Activated CD8-positive, alpha-beta memory T cell treated with anti-CD3 and anti-CD28 coated beads, Interleukin-2, amount 10 ng/mL, durations not matched to agents 7 days and 5 days (primary cell): ENCODE measurements around the gene NTM. TPM values are rescaled to one million over a fixed set of nuclear protein-coding genes. Genes with fewer than 3 reads are reported as not detected.
A peak's percentile ranks its signal among the peaks of the same experiment; 100 is the strongest.

Experiments used
- ATAC-seq: fragments of 150-1000 bp; cut with Tn5 transposase; one replicate; pipeline ENCODE4 v1.10.0; 2021; ENCODE audit warnings: moderate library complexity
- CTCF ChIA-PET: fragments of 350-600 bp; sonication (Branson Sonifier 250); formaldehyde crosslinking; loops from one replicate; lab custom pipeline; 2021; ENCODE audit warnings: antibody characterized with exemption; lab: Charles Lee
- DNase-seq: peaks from one replicate; pipeline ENCODE4 v3.0.0-alpha.2; 2020
- H3K27ac Mint-ChIP-seq: one replicate; pipeline ENCODE4 v1.8.0; 2021; ENCODE audit warnings: mild to moderate bottlenecking, mixed read lengths
- H3K27me3 Mint-ChIP-seq: one replicate; pipeline ENCODE4 v1.8.0; 2021; ENCODE audit warnings: mixed read lengths
- H3K36me3 Mint-ChIP-seq: one replicate; pipeline ENCODE4 v1.8.0; 2021; ENCODE audit warnings: mild to moderate bottlenecking, mixed read lengths
- H3K4me1 Mint-ChIP-seq: one replicate; pipeline ENCODE4 v1.8.0; 2021; ENCODE audit warnings: mixed read lengths
- H3K4me3 Mint-ChIP-seq: one replicate; pipeline ENCODE4 v1.8.0; 2021; ENCODE audit warnings: mild to moderate bottlenecking, moderate library complexity, mixed read lengths
- H3K9me3 Mint-ChIP-seq: one replicate; pipeline ENCODE4 v1.8.0; 2022; ENCODE audit warnings: low read depth, mixed read lengths
- total RNA-seq, 2 experiments: library from RNA; stranded (reverse); gene quantifications; one replicate each; pipeline ENCODE4 v1.2.3, GENCODE V29; 2021

NTM gene
- total RNA-seq, 2 experiments from 2014 or later = not detected

DNA sequence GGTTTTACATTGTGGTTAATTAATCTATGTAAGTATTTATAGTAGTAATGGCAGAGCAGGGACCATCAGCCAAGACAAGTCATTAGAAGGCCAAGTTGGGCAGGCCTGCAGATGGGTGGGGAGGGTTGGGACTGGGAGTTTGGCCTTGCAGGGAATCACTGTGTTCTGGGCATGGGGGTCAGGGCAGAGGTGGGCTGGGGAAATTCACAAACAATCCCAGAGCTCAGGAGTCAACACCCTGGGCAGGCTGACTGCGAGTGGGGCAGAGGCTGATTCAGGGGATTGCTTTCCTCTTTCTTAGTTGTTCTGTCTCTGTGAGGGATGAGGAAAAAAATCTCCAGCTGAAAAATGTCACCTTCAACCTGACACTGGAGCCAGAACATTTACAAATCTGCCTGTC lies 322.5 kb downstream of the NTM start:
- no peak for ATAC-seq
- Mint-ChIP-seq H3K4me1 (peaks cover 2% of the 10 kb centered on the region), H3K27me3 (peaks cover 10% of the 10 kb centered on the region), H3K9me3 (no peaks in the 10 kb centered on the region), H3K36me3 (no peaks in the 10 kb centered on the region), H3K4me3 (no peak overlapping the region), H3K27ac (no peak overlapping the region)
- CTCF ChIA-PET = no interaction called here
- DNase-seq = no peak

DNA sequence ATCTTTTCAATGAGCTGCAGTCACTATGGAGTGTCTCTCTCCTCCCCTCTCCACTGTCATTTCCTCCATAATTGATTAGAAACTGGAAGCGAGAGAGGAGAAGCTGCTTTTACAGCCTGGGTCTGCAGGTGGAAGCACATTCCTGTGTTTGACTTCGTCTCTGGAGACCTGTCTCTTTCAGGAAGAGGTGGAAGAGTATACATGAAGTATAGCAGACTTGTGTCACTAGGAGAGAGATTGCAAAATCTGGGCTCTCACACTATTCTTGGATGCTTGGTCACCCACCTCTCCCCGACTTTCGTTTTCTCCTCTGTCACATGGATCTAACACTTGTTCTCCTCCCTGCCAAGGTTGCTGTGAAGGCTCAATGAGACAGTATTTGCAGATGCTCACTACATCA lies 323.3 kb downstream of the NTM start:
- Mint-ChIP-seq H3K36me3 (no peaks in the 10 kb centered on the region), H3K4me1 (peaks cover 2% of the 10 kb centered on the region), H3K4me3 (no peak overlapping the region), H3K9me3 (no peaks in the 10 kb centered on the region), H3K27ac (no peak overlapping the region), H3K27me3 (peaks cover 10% of the 10 kb centered on the region)
- CTCF ChIA-PET = interaction anchor here (1.4 to 1.6 kb wide), 2 partner anchors 8 to 19 kb away, joined by 5 to 7 read pairs; no protein-coding TSS in a partner anchor
- ATAC-seq = no peak
- DNase-seq = no peak

- Mint-ChIP-seq H3K27ac (no peak overlapping the region), H3K36me3 (no peaks in the 10 kb centered on the region), H3K4me1 (peaks cover 2% of the 10 kb centered on the region), H3K4me3 (no peak overlapping the region), H3K9me3 (no peaks in the 10 kb centered on the region), H3K27me3 (peaks cover 10% of the 10 kb centered on the region)
- ATAC-seq (peak; percentile 72), DNase-seq (peak; percentile 70)
- CTCF ChIA-PET = interaction anchor here (0.8 to 1.6 kb wide), 11 partner anchors 9 to 1246 kb away, joined by 3 to 7 read pairs (median 3); no protein-coding TSS in a partner anchor
These were observed 324.4 kb downstream of the NTM start for GRCh38 chr11:131694526-131695424.

DNA sequence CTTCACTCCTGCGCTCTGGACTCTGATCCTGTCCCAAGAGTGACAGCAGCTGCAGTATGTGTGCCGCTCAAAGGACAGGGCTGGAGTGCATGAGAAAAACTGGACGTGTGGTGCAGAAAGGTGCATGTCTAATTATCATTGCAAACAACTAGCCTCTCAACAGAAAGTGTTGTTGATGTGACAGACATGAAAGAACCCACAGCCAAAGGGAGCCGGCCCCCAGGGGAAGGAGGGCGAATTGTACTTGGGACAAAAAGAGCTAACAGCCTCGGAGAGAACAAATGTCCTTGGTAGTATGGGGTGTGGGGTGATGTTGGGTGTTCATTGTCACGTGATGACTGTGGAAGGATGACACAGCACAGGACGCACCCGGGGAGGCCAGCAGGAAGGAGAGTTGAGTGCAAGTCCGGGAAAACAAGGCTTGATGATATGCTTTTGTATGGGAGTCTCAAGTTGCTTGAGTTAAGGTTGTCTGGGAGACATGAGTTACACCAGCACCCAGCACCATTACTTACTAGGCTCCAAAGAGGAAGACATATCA lies 325.5 kb downstream of the NTM start:
- no peak overlapping the region for H3K4me3 Mint-ChIP-seq
- H3K4me1 Mint-ChIP-seq = peaks cover 2% of the 10 kb centered on the region
- CTCF ChIA-PET = interaction anchor here (1.3 kb wide), 1 partner anchor 9 kb away, joined by 4 read pairs; no protein-coding TSS in a partner anchor
- no peak for ATAC-seq
- no peaks in the 10 kb centered on the region for H3K9me3 Mint-ChIP-seq
- H3K27ac Mint-ChIP-seq = no peak overlapping the region
- DNase-seq = no peak
- H3K27me3 Mint-ChIP-seq = peaks cover 10% of the 10 kb centered on the region
- H3K36me3 Mint-ChIP-seq = no peaks in the 10 kb centered on the region

DNA sequence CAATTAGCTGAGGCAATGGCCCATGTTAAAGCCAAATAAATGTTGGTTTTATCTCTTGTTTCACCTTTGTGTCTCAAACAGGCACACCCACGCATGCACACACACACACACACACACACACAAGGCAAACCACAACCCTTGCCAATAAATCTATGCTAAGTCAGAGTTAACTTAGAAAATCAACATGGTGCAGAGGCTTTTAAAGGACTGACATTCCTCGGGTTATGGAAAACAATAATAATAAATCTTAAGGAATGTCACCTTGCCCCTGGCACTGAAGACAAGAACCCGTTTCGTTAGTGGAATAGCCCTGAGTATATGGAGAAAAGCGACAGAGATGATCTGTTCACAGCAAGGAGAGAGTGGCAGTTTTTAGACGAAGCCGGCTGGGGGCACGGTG lies 326.3 kb downstream of the NTM start:
- ATAC-seq (no peak), DNase-seq (no peak)
- CTCF ChIA-PET = interaction anchor here (1.3 kb wide), 1 partner anchor 9 kb away, joined by 4 read pairs; no protein-coding TSS in a partner anchor
- Mint-ChIP-seq H3K4me3 (no peak overlapping the region), H3K4me1 (peaks cover 2% of the 10 kb centered on the region), H3K27me3 (peaks cover 10% of the 10 kb centered on the region), H3K36me3 (no peaks in the 10 kb centered on the region), H3K27ac (no peak overlapping the region), H3K9me3 (no peaks in the 10 kb centered on the region)

GRCh38 chr11:131703311-131703710 lies 332.9 kb downstream of the NTM start:
- Mint-ChIP-seq H3K4me3 (no peak overlapping the region), H3K36me3 (no peaks in the 10 kb centered on the region), H3K9me3 (peaks cover 6% of the 10 kb centered on the region), H3K4me1 (no peaks in the 10 kb centered on the region), H3K27ac (no peak overlapping the region), H3K27me3 (no peaks in the 10 kb centered on the region)
- CTCF ChIA-PET = interaction anchor here (1.5 kb wide), 1 partner anchor 29 kb away, joined by 4 read pairs; no protein-coding TSS in a partner anchor
- no peak for ATAC-seq
- no peak for DNase-seq

DNA sequence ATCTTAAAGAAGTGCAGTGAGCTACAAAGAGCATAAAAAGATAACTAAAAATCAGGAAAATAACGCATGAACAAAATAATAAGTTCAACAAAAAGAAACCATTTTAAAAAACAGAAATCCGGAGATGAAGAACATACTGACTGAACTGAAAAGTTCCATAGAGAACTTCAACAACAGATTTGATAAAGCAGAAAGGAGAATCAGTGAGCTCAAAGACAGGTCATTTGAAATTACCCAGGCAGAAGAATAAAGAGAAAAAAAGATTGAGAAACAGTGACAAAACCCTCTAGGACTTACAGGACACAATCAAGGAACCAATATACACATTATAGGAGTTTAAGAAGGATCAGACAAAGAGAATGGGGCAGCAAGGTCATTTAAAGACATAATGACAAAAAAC lies 334.3 kb downstream of the NTM start:
- Mint-ChIP-seq H3K4me3 (no peak overlapping the region), H3K27me3 (no peaks in the 10 kb centered on the region)
- CTCF ChIA-PET = interaction anchor here (1.2 to 1.9 kb wide), 2 partner anchors 8 to 10 kb away, joined by 4 to 5 read pairs; no protein-coding TSS in a partner anchor

GRCh38 chr11:131710511-131710910 lies 340.1 kb downstream of the NTM start:
- DNase-seq (no peak), ATAC-seq (no peak)
- Mint-ChIP-seq H3K9me3 (peaks cover 2% of the 10 kb centered on the region), H3K36me3 (no peaks in the 10 kb centered on the region), H3K4me3 (no peak overlapping the region), H3K27me3 (no peaks in the 10 kb centered on the region), H3K4me1 (no peaks in the 10 kb centered on the region), H3K27ac (no peak overlapping the region)
- CTCF ChIA-PET = no interaction called here

More for the DNA sequence above, 334.3 kb downstream of the NTM start:
- DNase-seq = no peak
- H3K9me3 Mint-ChIP-seq = peaks cover 8% of the 10 kb centered on the region
- no peaks in the 10 kb centered on the region for H3K36me3 Mint-ChIP-seq
- ATAC-seq = no peak
- H3K4me1 Mint-ChIP-seq = no peaks in the 10 kb centered on the region
- no peak overlapping the region for H3K27ac Mint-ChIP-seq

DNA sequence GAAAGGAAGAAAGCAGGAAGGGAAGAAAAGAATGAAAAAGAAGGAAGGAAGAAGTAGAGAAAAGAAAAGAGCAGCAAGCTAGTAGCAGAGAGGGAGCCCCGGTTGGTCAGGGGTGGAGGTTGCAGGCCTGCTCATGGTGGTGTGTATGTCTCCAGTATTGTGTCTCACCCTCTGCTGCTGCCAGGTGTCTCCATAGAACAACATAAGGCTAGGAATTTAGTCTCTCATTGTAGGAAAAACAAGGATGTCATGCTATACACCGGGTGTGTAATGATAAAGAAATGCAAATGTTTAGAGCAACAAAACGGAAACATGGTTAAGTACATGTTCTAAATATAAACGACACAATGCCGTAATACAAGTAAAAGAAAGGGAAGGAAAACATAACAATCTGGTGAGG lies 342.5 kb downstream of the NTM start:
- no peaks in the 10 kb centered on the region for H3K27me3 Mint-ChIP-seq
- H3K27ac Mint-ChIP-seq = no peak overlapping the region
- H3K9me3 Mint-ChIP-seq = peaks cover 2% of the 10 kb centered on the region
- no peak overlapping the region for H3K4me3 Mint-ChIP-seq
- ATAC-seq = no peak
- H3K36me3 Mint-ChIP-seq = no peaks in the 10 kb centered on the region
- CTCF ChIA-PET = interaction anchor here (1.0 kb wide), 1 partner anchor 18 kb away, joined by 5 read pairs; no protein-coding TSS in a partner anchor
- H3K4me1 Mint-ChIP-seq = no peaks in the 10 kb centered on the region
- DNase-seq = no peak

DNA sequence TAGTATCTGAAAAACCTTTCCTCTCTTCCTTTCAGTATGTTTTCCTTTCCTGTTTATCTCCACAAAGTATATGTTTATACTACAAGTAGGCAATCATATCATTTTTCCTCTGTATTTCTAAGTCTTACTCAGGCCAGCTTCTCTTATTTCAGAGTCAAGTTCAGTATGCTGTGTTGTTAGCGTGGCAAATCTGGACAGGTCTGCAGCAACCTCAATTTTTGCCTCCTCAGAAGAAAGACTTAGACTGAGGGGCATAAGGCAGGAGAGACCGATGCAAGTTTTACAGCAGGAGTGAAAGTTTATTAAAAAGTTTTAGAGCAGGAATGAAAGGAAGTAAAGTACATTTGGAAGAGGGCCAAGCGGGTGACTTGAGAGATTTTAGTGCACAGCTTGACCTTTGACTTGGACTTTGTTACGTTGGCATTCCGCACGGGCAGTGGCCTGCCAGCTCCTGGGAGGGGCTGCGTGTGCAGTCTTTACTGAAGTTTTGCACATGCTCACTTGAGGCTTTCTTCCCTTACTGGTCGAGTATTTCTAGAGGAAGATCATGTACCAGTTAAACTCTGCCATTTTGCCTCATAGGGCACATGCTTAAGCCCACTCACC lies 343.2 kb downstream of the NTM start:
- Mint-ChIP-seq H3K36me3 (no peaks in the 10 kb centered on the region), H3K4me1 (no peaks in the 10 kb centered on the region), H3K4me3 (no peak overlapping the region), H3K27me3 (no peaks in the 10 kb centered on the region), H3K27ac (no peak overlapping the region), H3K9me3 (peaks cover 2% of the 10 kb centered on the region)
- no peak for DNase-seq
- ATAC-seq = no peak
- CTCF ChIA-PET = no interaction called here

DNA sequence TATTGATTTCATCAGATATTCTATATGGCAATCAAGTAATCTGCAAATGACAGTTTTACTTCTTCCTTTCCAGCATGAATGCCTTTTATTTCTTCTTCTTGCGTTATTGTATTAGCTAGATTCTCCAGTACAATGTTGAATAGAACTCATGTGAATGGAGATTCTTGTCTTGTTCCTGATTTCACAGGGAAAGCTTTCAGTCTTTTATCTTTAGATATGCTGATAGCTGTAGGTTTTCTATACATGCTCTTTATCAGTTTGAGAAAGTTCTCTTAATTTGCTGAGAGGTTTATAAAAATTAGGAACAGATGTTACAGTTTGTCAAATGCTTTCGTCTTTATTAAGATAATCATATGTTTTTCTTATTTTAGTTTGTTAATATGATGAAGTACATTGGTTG lies 347.2 kb downstream of the NTM start:
- H3K9me3 Mint-ChIP-seq = no peaks in the 10 kb centered on the region
- no peak for DNase-seq
- no peaks in the 10 kb centered on the region for H3K4me1 Mint-ChIP-seq
- H3K27me3 Mint-ChIP-seq = no peaks in the 10 kb centered on the region
- no peak overlapping the region for H3K4me3 Mint-ChIP-seq
- no peak for ATAC-seq
- CTCF ChIA-PET = no interaction called here
- no peaks in the 10 kb centered on the region for H3K36me3 Mint-ChIP-seq
- no peak overlapping the region for H3K27ac Mint-ChIP-seq

DNA sequence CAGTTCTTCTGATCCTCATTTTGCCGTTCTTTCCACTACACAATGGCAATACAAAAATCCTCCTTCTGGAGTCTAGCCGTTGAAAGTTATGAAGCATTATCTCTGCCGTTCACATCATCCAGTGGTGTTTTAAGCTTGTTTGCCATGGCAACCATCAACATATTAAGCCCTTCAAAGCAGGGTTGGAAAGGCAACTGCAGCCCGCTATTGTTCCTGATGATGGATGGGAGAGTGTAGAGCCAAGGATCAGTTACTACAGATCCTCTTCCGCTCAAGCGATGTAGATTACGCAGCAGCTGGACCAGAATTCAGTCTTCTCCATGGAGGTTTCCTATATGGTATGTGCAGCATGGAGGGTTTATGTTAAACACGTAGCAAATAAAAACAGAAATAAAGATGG lies 352.7 kb downstream of the NTM start:
- Mint-ChIP-seq H3K36me3 (no peaks in the 10 kb centered on the region), H3K4me3 (no peak overlapping the region), H3K27ac (no peak overlapping the region), H3K27me3 (no peaks in the 10 kb centered on the region), H3K4me1 (no peaks in the 10 kb centered on the region), H3K9me3 (no peaks in the 10 kb centered on the region)
- DNase-seq (no peak), ATAC-seq (no peak)
- CTCF ChIA-PET = no interaction called here

- Mint-ChIP-seq H3K4me1 (no peaks in the 10 kb centered on the region), H3K27ac (no peak overlapping the region), H3K36me3 (no peaks in the 10 kb centered on the region), H3K9me3 (no peaks in the 10 kb centered on the region), H3K4me3 (no peak overlapping the region), H3K27me3 (no peaks in the 10 kb centered on the region)
- ATAC-seq (no peak), DNase-seq (no peak)
- CTCF ChIA-PET = no interaction called here
These were observed 354.1 kb downstream of the NTM start for GRCh38 chr11:131724436-131724975.
